Glutamatergic neuron (in vitro differentiated cells): ENCODE measurements around the gene CDK14. TPM values are rescaled to one million over a fixed set of nuclear protein-coding genes. Genes with fewer than 3 reads are reported as not detected.

Experiments
- DNase-seq: peaks from one replicate; pipeline ENCODE4 v3.0.0; 2022
- H3K27ac Mint-ChIP-seq: one replicate; pipeline ENCODE4 v1.8.0; 2020; ENCODE audit warnings: mild to moderate bottlenecking, mixed read lengths, inconsistent platforms; ENCODE audit not compliant: unreplicated experiment
- H3K27me3 Mint-ChIP-seq: one replicate; pipeline ENCODE4 v1.8.0; 2020; ENCODE audit warnings: mild to moderate bottlenecking, moderate library complexity, mixed read lengths, inconsistent platforms; ENCODE audit not compliant: unreplicated experiment
- H3K36me3 Mint-ChIP-seq: one replicate; pipeline ENCODE4 v1.8.0; 2020; ENCODE audit warnings: mild to moderate bottlenecking, mixed read lengths, inconsistent platforms; ENCODE audit not compliant: unreplicated experiment
- H3K4me1 Mint-ChIP-seq: one replicate; pipeline ENCODE4 v1.8.0; 2020; ENCODE audit warnings: mild to moderate bottlenecking, low read depth, mixed read lengths, inconsistent platforms; ENCODE audit not compliant: unreplicated experiment
- H3K4me3 Mint-ChIP-seq: one replicate; pipeline ENCODE4 v1.8.0; 2020; ENCODE audit warnings: mild to moderate bottlenecking, mixed read lengths, inconsistent platforms; ENCODE audit not compliant: unreplicated experiment
- H3K9me3 Mint-ChIP-seq: one replicate; pipeline ENCODE4 v1.8.0; 2020; ENCODE audit warnings: mild to moderate bottlenecking, moderate library complexity, mixed read lengths, inconsistent platforms; ENCODE audit not compliant: unreplicated experiment
- total RNA-seq: library from RNA; stranded (reverse); fragmentation: NEBNext Ultra II Directional; extraction: Animal tissue kit (Norgen Biotek cat#: 25700); gene quantifications from one replicate; pipeline ENCODE4 v1.2.1, GENCODE V29; 2021; ENCODE audit not compliant: unreplicated experiment
- TF ChIP-seq, protein P1 (sequence below): fragments of 200-600 bp; sonication (generic); IDR thresholded peaks from one replicate; pipeline ENCODE4 v1.5.0; 2021; ENCODE audit not compliant: partially characterized antibody, unreplicated experiment

CDK14 gene
- total RNA-seq, 1 donor from 2014 or later, result 96.5 TPM

- peaks cover 4% of the 10 kb centered on the region for H3K27me3 Mint-ChIP-seq
Observed at GRCh38 chr7:90642978-90643377, 46.9 kb downstream of the CDK14 start.

GRCh38 chr7:90645784-90646183 is 49.7 kb downstream of the CDK14 start:
- Mint-ChIP-seq H3K27ac (peak overlapping the region; percentile 62), H3K27me3 (peaks cover 2% of the 10 kb centered on the region)
- DNase-seq, result no peak

More at GRCh38 chr7:90642978-90643377, 46.9 kb downstream of the CDK14 start:
- TF ChIP-seq, protein P1, sequence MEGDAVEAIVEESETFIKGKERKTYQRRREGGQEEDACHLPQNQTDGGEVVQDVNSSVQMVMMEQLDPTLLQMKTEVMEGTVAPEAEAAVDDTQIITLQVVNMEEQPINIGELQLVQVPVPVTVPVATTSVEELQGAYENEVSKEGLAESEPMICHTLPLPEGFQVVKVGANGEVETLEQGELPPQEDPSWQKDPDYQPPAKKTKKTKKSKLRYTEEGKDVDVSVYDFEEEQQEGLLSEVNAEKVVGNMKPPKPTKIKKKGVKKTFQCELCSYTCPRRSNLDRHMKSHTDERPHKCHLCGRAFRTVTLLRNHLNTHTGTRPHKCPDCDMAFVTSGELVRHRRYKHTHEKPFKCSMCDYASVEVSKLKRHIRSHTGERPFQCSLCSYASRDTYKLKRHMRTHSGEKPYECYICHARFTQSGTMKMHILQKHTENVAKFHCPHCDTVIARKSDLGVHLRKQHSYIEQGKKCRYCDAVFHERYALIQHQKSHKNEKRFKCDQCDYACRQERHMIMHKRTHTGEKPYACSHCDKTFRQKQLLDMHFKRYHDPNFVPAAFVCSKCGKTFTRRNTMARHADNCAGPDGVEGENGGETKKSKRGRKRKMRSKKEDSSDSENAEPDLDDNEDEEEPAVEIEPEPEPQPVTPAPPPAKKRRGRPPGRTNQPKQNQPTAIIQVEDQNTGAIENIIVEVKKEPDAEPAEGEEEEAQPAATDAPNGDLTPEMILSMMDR, result no peak
- Mint-ChIP-seq H3K4me3 (no peak overlapping the region), H3K27ac (no peak overlapping the region), H3K9me3 (peaks cover 2% of the 10 kb centered on the region), H3K36me3 (peaks cover 24% of the 10 kb centered on the region), H3K4me1 (peaks cover 9% of the 10 kb centered on the region)
- no peak for DNase-seq

DNA sequence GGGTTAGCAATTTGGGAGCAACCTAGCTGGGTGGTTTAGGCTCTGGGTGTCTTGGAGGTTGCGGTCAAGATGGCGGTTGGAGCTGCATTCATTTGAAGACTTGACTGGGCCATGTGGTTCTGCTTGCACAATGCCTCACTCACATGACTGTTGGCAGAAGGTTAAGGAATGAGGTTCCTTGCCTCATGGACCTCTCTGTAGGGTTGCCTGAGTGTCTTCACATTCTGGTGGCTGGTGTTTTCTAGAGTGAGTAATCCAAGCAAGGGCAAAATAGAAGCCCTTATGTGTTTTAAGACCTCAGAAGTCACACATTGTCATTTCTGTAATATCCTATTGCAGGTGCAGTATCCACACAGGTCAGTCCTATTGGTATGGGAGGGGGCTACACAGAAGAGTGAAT is 52.0 kb downstream of the CDK14 start:
- DNase-seq, result no peak
- Mint-ChIP-seq H3K4me1 (peaks cover 9% of the 10 kb centered on the region), H3K27ac (no peak overlapping the region), H3K27me3 (peaks cover 2% of the 10 kb centered on the region), H3K4me3 (no peak overlapping the region), H3K9me3 (peaks cover 2% of the 10 kb centered on the region), H3K36me3 (peaks cover 3% of the 10 kb centered on the region)
- TF ChIP-seq, protein P1, result no peak

More at GRCh38 chr7:90645784-90646183, 49.7 kb downstream of the CDK14 start:
- H3K9me3 Mint-ChIP-seq, result peaks cover 2% of the 10 kb centered on the region
- TF ChIP-seq, protein P1, result no peak
- peaks cover 14% of the 10 kb centered on the region for H3K36me3 Mint-ChIP-seq
- H3K4me1 Mint-ChIP-seq, result peaks cover 9% of the 10 kb centered on the region
- H3K4me3 Mint-ChIP-seq, result no peak overlapping the region

DNA sequence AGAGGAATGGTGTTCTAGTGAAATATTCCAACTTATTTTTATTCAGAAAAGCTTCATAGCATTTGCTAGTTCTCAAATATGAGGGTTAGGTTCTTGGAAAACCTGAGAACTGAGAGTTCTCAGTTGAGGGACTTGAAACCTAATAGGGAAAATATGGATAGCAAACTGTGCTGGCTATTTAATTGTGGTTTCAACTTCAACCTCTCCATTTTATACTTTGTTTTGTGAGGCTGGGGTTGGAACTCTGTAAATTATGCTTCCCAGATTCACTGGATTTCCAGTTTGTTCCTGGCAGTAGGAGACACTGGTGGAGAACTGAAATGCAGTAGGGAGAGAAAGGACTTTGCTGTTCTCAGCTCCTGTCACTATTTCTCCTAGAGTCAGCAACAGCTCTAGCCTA is 52.7 kb downstream of the CDK14 start:
- Mint-ChIP-seq H3K4me1 (peaks cover 9% of the 10 kb centered on the region), H3K36me3 (peaks cover 3% of the 10 kb centered on the region), H3K9me3 (peaks cover 2% of the 10 kb centered on the region), H3K27ac (no peak overlapping the region), H3K27me3 (peaks cover 2% of the 10 kb centered on the region), H3K4me3 (no peak overlapping the region)
- TF ChIP-seq, protein P1, result no peak
- no peak for DNase-seq

GRCh38 chr7:90654718-90655427 is 58.8 kb downstream of the CDK14 start:
- Mint-ChIP-seq H3K27ac (no peak overlapping the region), H3K9me3 (peaks cover 4% of the 10 kb centered on the region), H3K27me3 (no peaks in the 10 kb centered on the region), H3K4me1 (peaks cover 4% of the 10 kb centered on the region), H3K4me3 (no peak overlapping the region), H3K36me3 (no peaks in the 10 kb centered on the region)
- no peak for DNase-seq
- TF ChIP-seq, protein P1, result no peak
